IMR-90 (cell line): ENCODE measurements around the gene MTNR1B.

Experiments used
- CEBPB ChIP-seq: IDR thresholded peaks from 2 replicates; pipeline ENCODE4 v1.6.1; 2012; ENCODE audit warnings: low read depth, low read length, improper control_type of control experiment
- MAFK ChIP-seq: IDR thresholded peaks from 2 replicates; pipeline ENCODE4 v1.6.1; 2012; ENCODE audit warnings: low read depth, low read length, improper control_type of control experiment
- MAZ ChIP-seq: IDR thresholded peaks from 2 replicates; pipeline ENCODE4 v1.6.1; 2012; ENCODE audit warnings: low read depth, mild to moderate bottlenecking, low read length, improper control_type of control experiment, moderate library complexity, borderline replicate concordance
- MXI1 ChIP-seq: IDR thresholded peaks from 2 replicates; pipeline ENCODE4 v1.6.1; 2012; ENCODE audit warnings: low read depth, mild to moderate bottlenecking, low read length, moderate library complexity, borderline replicate concordance
- NFE2L2 ChIP-seq: fragments of 150-350 bp; IDR thresholded peaks from 2 replicates; pipeline ENCODE4 v1.6.1; 2016; ENCODE audit warnings: low read depth, mild to moderate bottlenecking, low read length
- POLR2A ChIP-seq: IDR thresholded peaks from 2 replicates; pipeline ENCODE4 v1.6.1; 2012; ENCODE audit warnings: mild to moderate bottlenecking, low read depth, low read length
- RFX5 ChIP-seq: IDR thresholded peaks from 2 replicates; pipeline ENCODE4 v1.8.0; 2012; ENCODE audit warnings: low read depth, mild to moderate bottlenecking, low read length, moderate library complexity
- TF ChIP-seq, protein P1 (sequence below): fragments of 150-350 bp; IDR thresholded peaks from 2 replicates; pipeline ENCODE4 v1.6.1; 2016; ENCODE audit warnings: low read depth, mild to moderate bottlenecking, low read length, moderate library complexity, borderline replicate concordance
- TF ChIP-seq, protein P2 (sequence below): conservative IDR thresholded peaks from 2 replicates; pipeline ENCODE4 v1.5.1; 2012; ENCODE audit warnings: mild to moderate bottlenecking, low read depth, low read length, improper control_type of control experiment
- TF ChIP-seq, protein P3 (sequence below): fragments of 150-350 bp; IDR thresholded peaks from 2 replicates; pipeline ENCODE4 v1.6.1; 2017; ENCODE audit warnings: mild to moderate bottlenecking, antibody characterized with exemption, low read length, low read depth

DNA sequence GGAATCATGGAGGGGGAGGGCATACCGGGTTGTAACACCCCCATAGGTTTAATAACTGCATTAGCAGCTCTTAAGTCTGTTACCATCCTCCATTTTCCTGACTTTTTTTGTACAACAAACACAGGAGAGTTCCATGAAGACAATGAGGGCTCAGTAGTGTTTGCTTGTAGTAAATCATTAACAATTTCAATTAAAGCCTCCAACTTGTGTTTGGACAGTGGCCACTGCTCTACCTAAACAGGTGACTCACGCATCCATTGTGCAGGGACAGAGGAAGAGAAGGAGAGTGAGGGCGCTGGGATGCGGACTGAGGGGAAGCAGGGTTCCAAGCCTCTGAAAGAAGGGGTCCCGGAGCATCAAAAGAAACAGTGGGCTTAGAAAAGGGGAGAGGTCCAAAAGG lies 21.3 kb upstream of the MTNR1B start:
- TF ChIP-seq POLR2A = no peak
- TF ChIP-seq, protein P1, sequence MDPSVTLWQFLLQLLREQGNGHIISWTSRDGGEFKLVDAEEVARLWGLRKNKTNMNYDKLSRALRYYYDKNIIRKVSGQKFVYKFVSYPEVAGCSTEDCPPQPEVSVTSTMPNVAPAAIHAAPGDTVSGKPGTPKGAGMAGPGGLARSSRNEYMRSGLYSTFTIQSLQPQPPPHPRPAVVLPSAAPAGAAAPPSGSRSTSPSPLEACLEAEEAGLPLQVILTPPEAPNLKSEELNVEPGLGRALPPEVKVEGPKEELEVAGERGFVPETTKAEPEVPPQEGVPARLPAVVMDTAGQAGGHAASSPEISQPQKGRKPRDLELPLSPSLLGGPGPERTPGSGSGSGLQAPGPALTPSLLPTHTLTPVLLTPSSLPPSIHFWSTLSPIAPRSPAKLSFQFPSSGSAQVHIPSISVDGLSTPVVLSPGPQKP = no peak
- no peak for TF ChIP-seq MAFK
- TF ChIP-seq, protein P2, sequence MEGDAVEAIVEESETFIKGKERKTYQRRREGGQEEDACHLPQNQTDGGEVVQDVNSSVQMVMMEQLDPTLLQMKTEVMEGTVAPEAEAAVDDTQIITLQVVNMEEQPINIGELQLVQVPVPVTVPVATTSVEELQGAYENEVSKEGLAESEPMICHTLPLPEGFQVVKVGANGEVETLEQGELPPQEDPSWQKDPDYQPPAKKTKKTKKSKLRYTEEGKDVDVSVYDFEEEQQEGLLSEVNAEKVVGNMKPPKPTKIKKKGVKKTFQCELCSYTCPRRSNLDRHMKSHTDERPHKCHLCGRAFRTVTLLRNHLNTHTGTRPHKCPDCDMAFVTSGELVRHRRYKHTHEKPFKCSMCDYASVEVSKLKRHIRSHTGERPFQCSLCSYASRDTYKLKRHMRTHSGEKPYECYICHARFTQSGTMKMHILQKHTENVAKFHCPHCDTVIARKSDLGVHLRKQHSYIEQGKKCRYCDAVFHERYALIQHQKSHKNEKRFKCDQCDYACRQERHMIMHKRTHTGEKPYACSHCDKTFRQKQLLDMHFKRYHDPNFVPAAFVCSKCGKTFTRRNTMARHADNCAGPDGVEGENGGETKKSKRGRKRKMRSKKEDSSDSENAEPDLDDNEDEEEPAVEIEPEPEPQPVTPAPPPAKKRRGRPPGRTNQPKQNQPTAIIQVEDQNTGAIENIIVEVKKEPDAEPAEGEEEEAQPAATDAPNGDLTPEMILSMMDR = no peak
- TF ChIP-seq MXI1 = no peak
- no peak for TF ChIP-seq NFE2L2
- TF ChIP-seq CEBPB = no peak
- TF ChIP-seq, protein P3, sequence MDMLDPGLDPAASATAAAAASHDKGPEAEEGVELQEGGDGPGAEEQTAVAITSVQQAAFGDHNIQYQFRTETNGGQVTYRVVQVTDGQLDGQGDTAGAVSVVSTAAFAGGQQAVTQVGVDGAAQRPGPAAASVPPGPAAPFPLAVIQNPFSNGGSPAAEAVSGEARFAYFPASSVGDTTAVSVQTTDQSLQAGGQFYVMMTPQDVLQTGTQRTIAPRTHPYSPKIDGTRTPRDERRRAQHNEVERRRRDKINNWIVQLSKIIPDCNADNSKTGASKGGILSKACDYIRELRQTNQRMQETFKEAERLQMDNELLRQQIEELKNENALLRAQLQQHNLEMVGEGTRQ = no peak
- TF ChIP-seq RFX5 = no peak
- no peak for TF ChIP-seq MAZ
